Right lobe of liver (tissue), 4 donors: ENCODE results near the gene CCBE1.

Source experiments
- CTCF ChIP-seq, 4 donors: fragments of 200-600 bp in 3 of 4; fragments of 450-650 bp in 1 of 4; IDR thresholded peaks; one replicate each; pipeline versions ENCODE4 v1.5.1 to v1.8.0; 2016 to 2022; ENCODE audit warnings: antibody characterized with exemption in 4 of 4, mild to moderate bottlenecking in 2 of 4
- POLR2A ChIP-seq: fragments of 450-650 bp; IDR thresholded peaks from one replicate; pipeline ENCODE4 v1.6.1; 2017; ENCODE audit warnings: antibody characterized with exemption, mild to moderate bottlenecking
- donor health status: DM: no; HTN: no; CAD: no.
- donor health status: DM: no; HTN: no; CAD: no.
- donor health status: DM: no; HTN: yes; CAD: no.

- TF ChIP-seq CTCF (IDR thresholded peaks at IDR 0.05) (no peak), POLR2A (no peak)
Observed at GRCh38 chr18:59451963-59452362, 245.3 kb downstream of the CCBE1 start.
